Panc1 (cell line): ENCODE measurements around the gene RAB3D. TPM values are rescaled to one million over a fixed set of nuclear protein-coding genes. Genes with fewer than 3 reads are reported as not detected.

ENCODE experiments used
- ATAC-seq: fragments of 200-7000 bp; cut with Tn5 transposase; 2 replicates; pipeline ENCODE4 v1.9.1; 2020; ENCODE audit warnings: mild to moderate bottlenecking, moderate library complexity
- BruUV-seq: library from RNA; stranded (reverse); fragments of 400-500 nt; replicated peaks from 2 replicates; lab custom pipeline; 2021; lab: Mats Ljungman, UMichigan
- CTCF ChIA-PET: fragments of 300-600 bp; sonication (Branson Sonifier 250); formaldehyde crosslinking; loops from one replicate; lab custom pipeline; 2022; ENCODE audit warnings: antibody characterized with exemption; lab: Charles Lee
- POLR2A ChIA-PET: fragments of 300-600 bp; sonication (Branson Sonifier 250); formaldehyde crosslinking; loops from one replicate; lab custom pipeline; 2022; ENCODE audit warnings: antibody characterized with exemption; lab: Charles Lee
- DNase-seq: peaks from one replicate; pipeline ENCODE4 v3.0.0-alpha.2; 2010; ENCODE audit warnings: low read depth, low spot score
- H3K27ac ChIP-seq: 2 replicates; pipeline ENCODE4 v1.5.1; 2011; ENCODE audit warnings: mild to moderate bottlenecking, low read length, inconsistent platforms
- H3K27me3 ChIP-seq: fragments of 200-500 bp; sonication (Bioruptor generic); 2 replicates; pipeline ENCODE4 v1.6.0; 2014; ENCODE audit warnings: low read length, inconsistent platforms; ENCODE audit not compliant: control insufficient read depth, insufficient read depth
- H3K36me3 ChIP-seq: fragments of 200-500 bp; sonication (Bioruptor generic); 2 replicates; pipeline ENCODE4 v1.5.1; 2014; ENCODE audit warnings: inconsistent platforms, mild to moderate bottlenecking, low read length, moderate library complexity; ENCODE audit not compliant: control insufficient read depth, insufficient read depth
- H3K4me1 ChIP-seq: 2 replicates; pipeline ENCODE4 v1.5.1; 2011; ENCODE audit warnings: inconsistent platforms, mild to moderate bottlenecking, low read length, moderate library complexity; ENCODE audit not compliant: control insufficient read depth, insufficient read depth
- H3K4me3 ChIP-seq, 2 experiments: 2 replicates each; pipeline ENCODE4 v1.5.1; 2011 to 2012; ENCODE audit warnings: low read depth in 2 of 2, low read length in 2 of 2, mild to moderate bottlenecking in 2 of 2, inconsistent platforms in 1 of 2, moderate library complexity in 1 of 2
- H3K9me3 ChIP-seq: fragments of 200-500 bp; sonication (Bioruptor generic); 2 replicates; pipeline ENCODE4 v1.5.1; 2014; ENCODE audit warnings: low read depth, mild to moderate bottlenecking, inconsistent platforms, low read length, moderate library complexity; ENCODE audit not compliant: control insufficient read depth, insufficient read depth
- POLR2AphosphoS5 ChIP-seq: IDR thresholded peaks from 2 replicates; pipeline ENCODE4 v1.6.1; 2012; ENCODE audit warnings: mild to moderate bottlenecking, low read depth, low read length, moderate library complexity
- SIN3A ChIP-seq: IDR thresholded peaks from 2 replicates; pipeline ENCODE4 v1.6.1; 2012; ENCODE audit warnings: low read depth, mild to moderate bottlenecking, low read length, moderate library complexity, borderline replicate concordance; ENCODE audit not compliant: insufficient read depth
- TCF7L2 ChIP-seq: IDR thresholded peaks from 2 replicates; pipeline ENCODE4 v1.6.1; 2011; ENCODE audit warnings: mild to moderate bottlenecking, low read depth, low read length, inconsistent platforms
- in situ Hi-C: cut with HindIII; loops from 2 replicates; pipeline ENCODE4 v1.10.0; 2016; ENCODE audit warnings: low sequenced_read_pairs, low pct_unique_long_range_greater_than_20kb
- intact Hi-C: fragments of 100-400 bp; cut with micrococcal nuclease; formaldehyde crosslinking; loops from one replicate; pipeline ENCODE4 v1.10.0; 2022; ENCODE audit not compliant: unreplicated experiment
- total RNA-seq: library from RNA; stranded (reverse); gene quantifications from one replicate; pipeline ENCODE4 v1.2.1, GENCODE V29; 2021; ENCODE audit not compliant: unreplicated experiment
- TF ChIP-seq, protein P1 (sequence below), 2 experiments: IDR thresholded peaks; 2 replicates each; pipeline ENCODE4 v1.6.1; 2011 to 2012; ENCODE audit warnings: low read depth in 2 of 2, control low read depth in 1 of 2, low read length in 1 of 2, mild to moderate bottlenecking in 1 of 2, moderate library complexity in 1 of 2; ENCODE audit not compliant: insufficient read depth in 1 of 2
- TF ChIP-seq, protein P2 (sequence below): fragments of 450-650 bp; IDR thresholded peaks from 2 replicates; pipeline ENCODE4 v1.5.1; 2017; ENCODE audit warnings: mild to moderate bottlenecking

Gene RAB3D
- total RNA-seq, 1 experiment from 2014 or later: 46.6 TPM

DNA sequence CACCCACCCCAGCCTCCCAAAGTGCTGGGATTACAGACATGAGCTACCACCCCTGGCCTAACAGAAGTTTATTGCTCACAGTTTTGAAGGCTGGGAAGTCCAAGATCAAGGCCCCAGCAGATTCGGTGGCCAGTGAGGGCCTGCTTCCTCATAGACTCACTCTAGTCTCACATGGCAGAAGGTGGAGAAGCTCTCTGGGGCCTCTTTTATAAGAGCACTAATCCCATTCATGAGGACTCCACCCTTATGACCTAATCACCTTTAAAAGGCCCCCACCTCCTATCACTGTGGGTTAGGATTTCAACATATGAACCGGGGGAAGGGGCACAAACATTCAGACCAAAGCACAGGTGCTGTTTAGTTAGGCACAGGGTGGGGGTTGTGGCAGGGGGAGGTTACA lies 28.1 kb upstream of the RAB3D start:
- no peaks in the 10 kb centered on the region for H3K27me3 ChIP-seq
- H3K4me1 ChIP-seq: no peaks in the 10 kb centered on the region
- ATAC-seq (no peak), DNase-seq (no peak)
- TF ChIP-seq TCF7L2: no peak
- TF ChIP-seq POLR2AphosphoS5: no peak
- TF ChIP-seq SIN3A: no peak
- TF ChIP-seq, protein P1, sequence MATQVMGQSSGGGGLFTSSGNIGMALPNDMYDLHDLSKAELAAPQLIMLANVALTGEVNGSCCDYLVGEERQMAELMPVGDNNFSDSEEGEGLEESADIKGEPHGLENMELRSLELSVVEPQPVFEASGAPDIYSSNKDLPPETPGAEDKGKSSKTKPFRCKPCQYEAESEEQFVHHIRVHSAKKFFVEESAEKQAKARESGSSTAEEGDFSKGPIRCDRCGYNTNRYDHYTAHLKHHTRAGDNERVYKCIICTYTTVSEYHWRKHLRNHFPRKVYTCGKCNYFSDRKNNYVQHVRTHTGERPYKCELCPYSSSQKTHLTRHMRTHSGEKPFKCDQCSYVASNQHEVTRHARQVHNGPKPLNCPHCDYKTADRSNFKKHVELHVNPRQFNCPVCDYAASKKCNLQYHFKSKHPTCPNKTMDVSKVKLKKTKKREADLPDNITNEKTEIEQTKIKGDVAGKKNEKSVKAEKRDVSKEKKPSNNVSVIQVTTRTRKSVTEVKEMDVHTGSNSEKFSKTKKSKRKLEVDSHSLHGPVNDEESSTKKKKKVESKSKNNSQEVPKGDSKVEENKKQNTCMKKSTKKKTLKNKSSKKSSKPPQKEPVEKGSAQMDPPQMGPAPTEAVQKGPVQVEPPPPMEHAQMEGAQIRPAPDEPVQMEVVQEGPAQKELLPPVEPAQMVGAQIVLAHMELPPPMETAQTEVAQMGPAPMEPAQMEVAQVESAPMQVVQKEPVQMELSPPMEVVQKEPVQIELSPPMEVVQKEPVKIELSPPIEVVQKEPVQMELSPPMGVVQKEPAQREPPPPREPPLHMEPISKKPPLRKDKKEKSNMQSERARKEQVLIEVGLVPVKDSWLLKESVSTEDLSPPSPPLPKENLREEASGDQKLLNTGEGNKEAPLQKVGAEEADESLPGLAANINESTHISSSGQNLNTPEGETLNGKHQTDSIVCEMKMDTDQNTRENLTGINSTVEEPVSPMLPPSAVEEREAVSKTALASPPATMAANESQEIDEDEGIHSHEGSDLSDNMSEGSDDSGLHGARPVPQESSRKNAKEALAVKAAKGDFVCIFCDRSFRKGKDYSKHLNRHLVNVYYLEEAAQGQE (IDR thresholded peaks at IDR 0.05; ENCODE audit: insufficient read depth in 1 of 2, low read depth in 2 of 2, low read length in 1 of 2): no peak
- TF ChIP-seq, protein P2, sequence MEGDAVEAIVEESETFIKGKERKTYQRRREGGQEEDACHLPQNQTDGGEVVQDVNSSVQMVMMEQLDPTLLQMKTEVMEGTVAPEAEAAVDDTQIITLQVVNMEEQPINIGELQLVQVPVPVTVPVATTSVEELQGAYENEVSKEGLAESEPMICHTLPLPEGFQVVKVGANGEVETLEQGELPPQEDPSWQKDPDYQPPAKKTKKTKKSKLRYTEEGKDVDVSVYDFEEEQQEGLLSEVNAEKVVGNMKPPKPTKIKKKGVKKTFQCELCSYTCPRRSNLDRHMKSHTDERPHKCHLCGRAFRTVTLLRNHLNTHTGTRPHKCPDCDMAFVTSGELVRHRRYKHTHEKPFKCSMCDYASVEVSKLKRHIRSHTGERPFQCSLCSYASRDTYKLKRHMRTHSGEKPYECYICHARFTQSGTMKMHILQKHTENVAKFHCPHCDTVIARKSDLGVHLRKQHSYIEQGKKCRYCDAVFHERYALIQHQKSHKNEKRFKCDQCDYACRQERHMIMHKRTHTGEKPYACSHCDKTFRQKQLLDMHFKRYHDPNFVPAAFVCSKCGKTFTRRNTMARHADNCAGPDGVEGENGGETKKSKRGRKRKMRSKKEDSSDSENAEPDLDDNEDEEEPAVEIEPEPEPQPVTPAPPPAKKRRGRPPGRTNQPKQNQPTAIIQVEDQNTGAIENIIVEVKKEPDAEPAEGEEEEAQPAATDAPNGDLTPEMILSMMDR: no peak
- no TSS peak for BruUV-seq
- no peaks in the 10 kb centered on the region for H3K9me3 ChIP-seq
- ChIA-PET CTCF (no interaction called here), POLR2A (no interaction called here)
- H3K27ac ChIP-seq: no peak overlapping the region
- intact Hi-C loops: no loop called here
- no peaks in the 10 kb centered on the region for H3K36me3 ChIP-seq
- H3K4me3 ChIP-seq: no peak overlapping the region
- in situ Hi-C loops: no loop called here

DNA sequence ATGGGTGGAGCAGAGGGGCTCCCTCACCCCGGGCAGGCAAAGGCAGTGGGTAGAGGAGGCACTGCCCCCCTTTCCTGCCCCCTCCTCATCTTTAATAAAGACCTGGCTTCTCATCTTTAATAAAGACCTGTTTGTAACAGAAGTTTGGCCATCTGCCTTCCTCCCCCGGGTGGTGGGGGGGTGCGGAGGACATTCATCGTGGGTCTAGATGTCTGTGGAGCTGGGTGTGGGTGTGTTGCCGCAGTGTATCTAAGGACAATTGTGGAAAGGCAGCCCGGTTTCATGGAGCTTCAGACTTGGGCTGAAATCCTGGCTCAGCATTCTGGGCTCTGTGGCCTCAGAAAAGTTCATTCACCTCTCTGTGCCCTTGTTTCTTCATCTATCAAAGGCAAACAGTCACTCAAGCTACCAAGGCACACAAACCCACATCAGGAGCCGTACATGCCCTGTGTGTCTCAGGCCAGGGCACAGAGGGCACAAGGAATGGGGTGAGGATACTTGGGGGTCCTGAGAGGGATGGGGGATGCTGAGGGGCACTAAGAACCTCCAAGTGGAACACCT lies 26.2 kb upstream of the RAB3D start:
- CTCF ChIA-PET: no interaction called here

More for the DNA sequence above, 26.2 kb upstream of the RAB3D start:
- Histone ChIP-seq H3K9me3 (no peaks in the 10 kb centered on the region), H3K27ac (no peak overlapping the region), H3K36me3 (no peaks in the 10 kb centered on the region), H3K4me3 (no peak overlapping the region), H3K27me3 (no peaks in the 10 kb centered on the region), H3K4me1 (no peaks in the 10 kb centered on the region)
- POLR2A ChIA-PET: no interaction called here
- ATAC-seq (no peak), DNase-seq (no peak)
- in situ Hi-C loops (no loop called here), intact Hi-C loops (no loop called here)
- no TSS peak for BruUV-seq
- TF ChIP-seq SIN3A (no peak), TCF7L2 (no peak), POLR2AphosphoS5 (no peak)
- TF ChIP-seq, protein P2: no peak
- TF ChIP-seq, protein P1 (IDR thresholded peaks at IDR 0.05; ENCODE audit: insufficient read depth in 1 of 2, low read depth in 2 of 2, low read length in 1 of 2): no peak
